Gastroesophageal sphincter (tissue), 4 donors: Measurements from ENCODE around the gene VAMP8. TPM values are rescaled to one million over a fixed set of nuclear protein-coding genes. Genes with fewer than 3 reads are reported as not detected.

Source experiments
- ATAC-seq: fragments of 150-250 bp; one replicate; pipeline ENCODE4 v1.9.1; 2016; ENCODE audit warnings: mild to moderate bottlenecking, moderate library complexity
- H3K27ac ChIP-seq, 4 donors: fragments of 200-600 bp; sonication (generic) in 3 of 4; 1 replicate in 3 of 4; 2 replicates in 1 of 4; pipeline ENCODE4 v1.5.1; 2016 to 2019
- H3K27me3 ChIP-seq: fragments of 200-600 bp; sonication (generic); one replicate; pipeline ENCODE4 v1.5.1; 2019
- H3K36me3 ChIP-seq, 2 donors: fragments of 200-600 bp; sonication (generic); one replicate each; pipeline ENCODE4 v1.5.1; 2019; ENCODE audit warnings: control low read depth in 1 of 2
- H3K4me1 ChIP-seq, 3 donors: fragments of 200-600 bp; sonication (generic); 1 replicate in 2 of 3; 2 replicates in 1 of 3; pipeline ENCODE4 v1.5.1; 2016 to 2019; ENCODE audit warnings: control low read depth in 2 of 3
- H3K4me3 ChIP-seq, 2 donors: fragments of 200-600 bp; sonication (generic); one replicate each; pipeline ENCODE4 v1.5.1; 2019; ENCODE audit warnings: mild to moderate bottlenecking in 1 of 2, moderate library complexity in 1 of 2
- H3K9me3 ChIP-seq, 3 donors: fragments of 200-600 bp; sonication (generic); one replicate each; pipeline ENCODE4 v1.5.1; 2017 to 2019; ENCODE audit warnings: control low read depth in 2 of 3
- CTCF ChIP-seq, 4 experiments: fragments of 200-600 bp in 2 of 4; fragments of 450-650 bp in 2 of 4; sonication (generic) in 1 of 4; IDR thresholded peaks; one replicate each; pipeline ENCODE4 v1.5.1; 2017 to 2019; ENCODE audit warnings: antibody characterized with exemption in 4 of 4, mild to moderate bottlenecking in 2 of 4, moderate library complexity in 2 of 4
- EP300 ChIP-seq: sonication (generic); formaldehyde crosslinking; IDR thresholded peaks from one replicate; pipeline ENCODE4 v1.6.1; 2017; ENCODE audit warnings: antibody characterized with exemption, mild to moderate bottlenecking
- POLR2A ChIP-seq, 2 donors: fragments of 450-650 bp; IDR thresholded peaks; one replicate each; pipeline ENCODE4 v1.6.1; 2017; ENCODE audit warnings: antibody characterized with exemption in 2 of 2, mild to moderate bottlenecking in 2 of 2, moderate library complexity in 1 of 2
- POLR2AphosphoS5 ChIP-seq: sonication (generic); formaldehyde crosslinking; IDR thresholded peaks from one replicate; pipeline ENCODE4 v1.6.1; 2017; ENCODE audit warnings: antibody characterized with exemption
- WGBS, 2 donors: methylation state at CpG; one replicate each; pipeline ENCODE4 v1.1.5; 2018; ENCODE audit warnings: low coverage in 1 of 2; 5-methylcytosine and 5-hydroxymethylcytosine counted together
- total RNA-seq, 4 donors: library from RNA; depleted of rRNA; stranded (reverse); fragments of >200 nt; gene quantifications; one replicate each; pipeline ENCODE4 v1.1.0, GENCODE V29; 2016

The VAMP8 gene
- total RNA-seq, 4 donors from 2014 or later: 4.9 to 30.5 (median 13.6) TPM; not detected in 1

GRCh38 chr2:85594715-85595300 is 17.4 kb downstream of the VAMP8 start:
- no peaks in the 10 kb centered on the region for H3K27me3 ChIP-seq
- H3K27ac ChIP-seq: peak overlapping the region; percentile 54 to 97 (median 94)
- ATAC-seq: no peak
- peak overlapping the region; percentile 72 to 86 for H3K4me3 ChIP-seq
- 3 to 34% methylated on average over 7 to 8 of the region's 13 CpGs for WGBS, 2 donors
- TF ChIP-seq CTCF (IDR thresholded peaks at IDR 0.05): no peak
- H3K4me1 ChIP-seq: peaks cover 0 to 83% (median 29%) of the 10 kb centered on the region in 3 donors
- no peaks in the 10 kb centered on the region for H3K9me3 ChIP-seq
- peaks cover 0 to 40% of the 10 kb centered on the region in 2 donors for H3K36me3 ChIP-seq

DNA sequence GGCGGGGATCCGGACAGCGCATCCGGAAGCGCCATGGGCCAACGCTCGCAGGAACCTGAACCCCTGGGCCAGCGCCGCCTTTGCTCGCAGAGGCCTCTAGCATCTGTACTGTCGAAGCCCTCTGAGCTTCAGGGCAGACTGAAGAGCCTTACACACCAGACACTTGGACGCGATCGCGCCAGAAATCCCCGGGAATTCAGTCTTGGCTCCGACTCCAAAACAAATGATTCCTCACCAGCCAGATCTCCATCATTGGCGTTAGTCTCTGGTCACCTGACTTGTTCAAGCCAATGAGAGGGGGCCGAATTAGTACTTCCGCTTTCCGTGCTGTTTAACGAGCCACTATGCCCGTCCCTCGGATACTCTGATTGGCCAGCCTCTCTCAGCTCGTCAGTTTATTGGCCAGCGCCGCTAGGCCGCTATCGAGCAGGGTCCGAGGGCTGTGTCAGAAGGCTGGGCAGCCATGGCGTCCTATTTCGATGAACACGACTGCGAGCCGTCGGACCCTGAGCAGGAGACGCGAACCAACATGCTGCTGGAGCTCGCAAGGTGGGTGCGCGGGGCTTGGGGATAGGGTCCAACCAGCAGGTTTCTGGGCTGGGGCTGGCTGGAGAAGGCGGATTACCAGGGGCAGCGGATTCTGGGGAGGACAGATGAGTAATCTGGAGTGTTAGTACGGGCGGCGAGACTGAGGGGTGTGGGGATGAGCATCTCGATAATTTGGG is 18.1 kb downstream of the VAMP8 start, which contains the start of gene RNF181:
Gene RNF181, plus strand, starts transcription at position 445 of the 725 bp plus-strand sequence. Its CDS starts 19 bp downstream, at position 464.
- Histone ChIP-seq H3K27me3 (no peaks in the 10 kb centered on the region), H3K36me3 (peaks cover 0 to 47% of the 10 kb centered on the region in 2 donors), H3K9me3 (no peaks in the 10 kb centered on the region), H3K4me3 (peak within 1 kb of the TSS; percentile 72 to 86), H3K27ac (peak within 1 kb of the TSS; percentile 71 to 97 (median 94)), H3K4me1 (peaks cover 0 to 83% (median 27%) of the 10 kb centered on the region in 3 donors)
- no peak for TF ChIP-seq EP300
- TF ChIP-seq POLR2AphosphoS5: peak; percentile 67
- peak in 1 of 4 experiments; percentile 11 for TF ChIP-seq CTCF (IDR thresholded peaks at IDR 0.05)
- peak; percentile 73 to 80 for TF ChIP-seq POLR2A (IDR thresholded peaks at IDR 0.05)
- ATAC-seq: peak; percentile 98
- 0% methylated on average over 3 to 24 of the region's 47 CpGs for WGBS, 2 donors

DNA sequence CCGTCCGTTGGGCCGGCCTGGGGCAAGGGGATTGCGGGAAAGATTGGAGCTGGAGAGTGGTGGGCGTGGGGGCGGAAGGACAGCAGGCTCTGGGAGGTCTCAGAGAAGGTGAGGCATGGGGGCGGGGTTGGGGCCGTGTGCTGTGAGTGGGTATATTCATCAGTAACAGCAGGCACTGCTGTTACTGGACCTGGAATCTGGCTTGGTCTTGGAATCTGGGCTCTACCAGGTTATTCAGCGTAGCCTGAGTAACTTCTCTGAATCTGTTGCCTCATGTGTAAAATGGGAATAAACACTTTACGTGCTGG is 18.6 kb downstream of the VAMP8 start:
- Histone ChIP-seq H3K4me1 (peaks cover 0 to 83% (median 25%) of the 10 kb centered on the region in 3 donors), H3K36me3 (peaks cover 0 to 52% of the 10 kb centered on the region in 2 donors), H3K27ac (peak overlapping the region; percentile 71 to 97 (median 94)), H3K4me3 (peak overlapping the region; percentile 72 to 86), H3K9me3 (no peaks in the 10 kb centered on the region), H3K27me3 (no peaks in the 10 kb centered on the region)
- ATAC-seq: peak; percentile 1
- WGBS, 2 donors: 0 to 2% methylated on average over 1 to 9 of the region's 10 CpGs
- TF ChIP-seq POLR2AphosphoS5 (no peak), POLR2A (IDR thresholded peaks at IDR 0.05) (no peak), EP300 (no peak), CTCF (IDR thresholded peaks at IDR 0.05) (no peak)

DNA sequence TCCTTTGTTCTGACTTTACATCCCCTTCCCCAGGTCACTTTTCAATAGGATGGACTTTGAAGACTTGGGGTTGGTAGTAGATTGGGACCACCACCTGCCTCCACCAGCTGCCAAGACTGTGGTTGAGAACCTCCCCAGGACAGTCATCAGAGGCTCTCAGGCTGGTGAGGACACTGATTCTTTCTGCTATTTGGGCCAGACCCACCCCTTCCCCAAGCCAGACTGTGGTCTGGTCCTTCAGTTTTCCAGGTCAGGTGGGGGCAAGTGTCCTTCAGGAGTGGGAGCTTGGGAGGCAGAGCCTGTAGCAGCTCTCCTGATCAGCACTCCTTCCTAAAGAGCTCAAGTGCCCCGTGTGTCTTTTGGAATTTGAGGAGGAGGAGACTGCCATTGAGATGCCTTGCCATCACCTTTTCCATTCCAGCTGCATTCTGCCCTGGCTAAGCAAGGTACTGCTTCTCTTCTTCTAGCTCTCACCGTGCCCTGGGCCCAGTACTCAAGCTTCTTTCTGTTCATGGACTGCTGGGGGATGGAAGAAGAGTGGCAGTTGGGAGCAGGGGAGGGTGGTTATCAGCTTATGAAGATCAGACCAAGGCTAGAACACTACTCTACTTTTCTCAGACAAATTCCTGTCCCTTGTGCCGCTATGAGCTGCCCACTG is 19.2 kb downstream of the VAMP8 start:
- Histone ChIP-seq H3K27ac (peak overlapping the region in 3 of 4 donors; percentile 93 to 97 (median 95)), H3K4me3 (peak overlapping the region in 1 of 2 donors; percentile 86), H3K36me3 (peaks cover 0 to 54% of the 10 kb centered on the region in 2 donors), H3K27me3 (no peaks in the 10 kb centered on the region), H3K9me3 (no peaks in the 10 kb centered on the region), H3K4me1 (peaks cover 0 to 83% (median 24%) of the 10 kb centered on the region in 3 donors)
- TF ChIP-seq POLR2AphosphoS5 (no peak), EP300 (no peak), POLR2A (IDR thresholded peaks at IDR 0.05) (no peak), CTCF (IDR thresholded peaks at IDR 0.05) (no peak)
- ATAC-seq: no peak
- WGBS, 2 donors: no CpG with 5 or more reads among the region's 3 CpGs
